Activated CD4-positive, alpha-beta T cell treated with anti-CD3 and anti-CD28 coated beads for 24 hours (primary cell): ENCODE results near the gene CREB3L2.
"Not testable (repeated sequence)": the region's sequence is repeated elsewhere in the genome, so short reads cannot be mapped to it uniquely, and the experiment has no call there.

ENCODE experiments used
- DNase-seq, 2 donors: peaks; one replicate each; pipeline ENCODE4 v3.0.0-alpha.2; 2020; ENCODE audit warnings: low read depth in 2 of 2

The CREB3L2 gene

DNA sequence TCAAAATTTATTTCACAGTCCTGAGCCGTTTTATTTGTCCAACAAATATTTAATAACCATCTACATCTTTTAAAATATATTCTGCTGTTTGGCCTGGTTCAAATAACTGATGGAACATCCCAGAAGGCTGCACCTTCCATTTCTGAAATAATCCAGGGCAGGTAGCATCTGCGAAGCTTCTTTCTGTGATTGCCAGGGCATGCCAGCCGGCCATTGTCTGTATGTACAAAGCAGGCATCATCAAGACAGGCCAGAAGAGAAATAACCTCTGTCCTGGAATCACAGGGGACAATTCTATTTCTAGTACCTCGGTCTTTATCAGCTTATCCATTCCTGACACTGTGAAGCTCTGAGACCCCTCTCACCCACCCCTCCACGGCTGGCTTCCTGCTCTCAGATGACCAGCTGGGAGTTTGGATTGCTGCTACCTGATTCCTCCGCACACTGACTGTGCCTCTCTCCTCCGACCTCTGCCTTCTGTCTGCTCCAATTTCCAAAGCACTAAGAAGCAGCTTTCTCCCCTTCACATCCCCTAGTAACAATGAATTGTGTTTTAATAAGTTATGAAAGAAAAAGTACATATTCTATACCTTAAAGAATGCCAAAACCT, 163.1 kb downstream of the CREB3L2 start:
- no peak for DNase-seq

GRCh38 chr7:137836541-137836940, 165.3 kb downstream of the CREB3L2 start:
- DNase-seq = no peak

- no peak for DNase-seq
These were observed 165.8 kb downstream of the CREB3L2 start for GRCh38 chr7:137836113-137836509.

DNA sequence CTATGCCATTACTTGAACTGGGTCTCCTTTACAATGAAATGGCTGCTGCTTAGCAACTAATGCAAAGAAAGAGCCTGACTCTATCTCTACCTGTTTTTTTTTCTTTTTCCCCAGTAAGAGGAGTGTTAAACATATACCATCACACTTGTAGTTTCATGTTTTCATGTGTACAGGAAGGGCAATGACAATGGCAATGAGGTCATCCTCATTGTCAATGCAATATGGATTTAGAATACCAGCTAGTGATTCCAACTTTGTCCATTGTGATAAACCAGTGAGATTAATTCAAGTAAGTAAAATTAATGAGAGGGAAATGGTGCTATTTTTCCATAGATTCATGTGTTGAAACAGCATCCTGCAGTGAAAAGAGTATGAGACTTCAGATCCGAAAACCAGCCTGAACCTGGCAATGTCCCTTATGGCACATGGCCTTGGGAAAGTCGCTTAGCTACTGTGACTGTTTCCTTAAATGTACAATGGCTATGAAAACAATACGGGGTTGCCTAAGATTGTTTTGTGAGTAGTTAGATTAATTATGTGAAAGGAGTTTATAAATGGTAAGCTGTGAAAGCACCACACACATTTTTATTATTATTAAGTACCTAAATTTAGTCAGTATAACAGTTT, 166.3 kb downstream of the CREB3L2 start:
- DNase-seq = no peak

GRCh38 chr7:137834552-137834951, 167.3 kb downstream of the CREB3L2 start:
- DNase-seq = no peak

GRCh38 chr7:137832990-137833389, 168.9 kb downstream of the CREB3L2 start:
- DNase-seq = not testable (repeated sequence)

DNA sequence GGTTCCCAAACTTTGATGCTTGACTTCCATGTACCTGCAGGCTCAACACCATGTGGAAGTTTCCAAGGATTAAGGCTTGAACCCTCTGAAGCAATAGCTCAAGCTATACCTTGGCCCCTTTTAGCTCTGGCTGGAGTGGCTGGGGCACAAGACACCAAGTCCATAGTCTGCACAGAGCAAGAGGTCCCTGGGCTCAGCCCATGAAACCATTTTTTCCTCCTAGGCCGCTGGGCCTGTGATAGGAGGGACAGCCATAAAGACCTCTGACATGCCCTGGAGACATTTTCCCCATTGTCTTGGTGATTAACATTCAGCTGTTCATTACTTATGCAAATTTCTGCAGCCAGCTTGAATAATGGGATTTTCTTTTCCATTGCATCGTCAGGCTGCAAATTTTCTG, 169.5 kb downstream of the CREB3L2 start:
- DNase-seq = no peak

- not testable (repeated sequence) for DNase-seq
These were observed 170.3 kb downstream of the CREB3L2 start for GRCh38 chr7:137831555-137831954.

- DNase-seq = no peak
These were observed 172.4 kb downstream of the CREB3L2 start for GRCh38 chr7:137829337-137829992.

DNA sequence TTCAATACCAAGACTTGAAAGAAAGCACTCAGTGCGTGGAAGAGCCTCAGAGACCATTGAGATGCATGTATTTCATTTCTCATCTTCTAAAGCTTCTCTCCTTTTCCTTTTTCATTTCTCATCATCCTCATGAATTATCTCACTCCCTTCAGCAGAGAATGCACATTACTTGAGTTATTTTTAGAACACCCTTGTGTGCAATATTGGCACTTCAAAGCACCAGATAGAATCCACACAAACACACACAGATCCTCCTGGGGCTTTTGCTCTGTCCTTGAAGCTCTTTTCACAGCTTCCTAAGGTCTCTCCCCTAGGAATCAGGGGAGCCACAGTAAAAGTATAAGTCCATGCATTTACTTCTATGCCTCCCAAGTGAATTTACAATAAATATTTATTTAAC, 173.4 kb downstream of the CREB3L2 start:
- no peak for DNase-seq

DNA sequence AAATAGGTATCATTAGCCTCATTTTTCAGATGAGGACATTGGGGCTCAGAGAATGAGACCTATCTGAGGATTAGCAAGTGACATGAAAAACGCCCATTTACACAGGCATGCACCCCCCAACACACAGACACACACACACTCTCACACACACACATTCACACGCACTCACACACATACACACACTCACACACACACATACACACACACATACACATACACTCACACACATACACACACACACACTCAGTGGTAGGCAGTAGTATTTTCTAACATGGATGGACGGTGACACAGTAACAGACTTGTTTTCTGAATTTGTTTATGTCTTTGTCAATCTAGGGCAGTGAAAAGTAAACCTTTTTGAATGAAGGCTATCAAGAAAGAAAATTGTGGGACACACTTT, 176.4 kb downstream of the CREB3L2 start:
- no peak for DNase-seq
